GM12878 (cell line): Measurements from ENCODE around the gene GHITM. TPM values are rescaled to one million over a fixed set of nuclear protein-coding genes. Genes with fewer than 3 reads are reported as not detected.

Experiments
- BCL3 ChIP-seq: IDR thresholded peaks from 2 replicates; pipeline ENCODE4 v1.6.1; 2011; ENCODE audit warnings: borderline replicate concordance, low read depth, mild to moderate bottlenecking, moderate library complexity, low read length; ENCODE audit not compliant: insufficient read depth, poor library complexity, severe bottlenecking
- CEBPZ ChIP-seq: fragments of 150-350 bp; IDR thresholded peaks from 2 replicates; pipeline ENCODE4 v1.6.1; 2016; ENCODE audit warnings: low read depth, low read length
- E2F4 ChIP-seq: IDR thresholded peaks from 2 replicates; pipeline ENCODE4 v1.6.1; 2012; ENCODE audit warnings: low read depth, low read length, improper control_type of control experiment
- HSF1 ChIP-seq: fragments of 150-350 bp; IDR thresholded peaks from 2 replicates; pipeline ENCODE4 v1.6.1; 2014; ENCODE audit warnings: mild to moderate bottlenecking, low read depth, low read length
- NBN ChIP-seq: fragments of 450-650 bp; IDR thresholded peaks from 2 replicates; pipeline ENCODE4 v1.6.1; 2016
- SPI1 ChIP-seq: IDR thresholded peaks from 2 replicates; pipeline ENCODE4 v1.6.1; 2011; ENCODE audit warnings: low read depth, mild to moderate bottlenecking, low read length, moderate library complexity, borderline replicate concordance; ENCODE audit not compliant: insufficient read depth
- ZBTB11 ChIP-seq: fragments of 450-650 bp; formaldehyde crosslinking; IDR thresholded peaks from 2 replicates; pipeline ENCODE4 v1.5.0; 2022; ENCODE audit warnings: mild to moderate bottlenecking, missing genetic modification characterization
- ZNF207 ChIP-seq: fragments of 450-650 bp; IDR thresholded peaks from 2 replicates; pipeline ENCODE4 v1.6.1; 2014; ENCODE audit warnings: antibody characterized with exemption, mild to moderate bottlenecking, borderline replicate concordance
- polyA plus RNA-seq, 11 experiments: library from polyadenylated mRNA; depleted of rRNA in 4 of 11; unstranded in 6 of 11; stranded (reverse) in 5 of 11; fragments of >200 nt; fragmentation: Nextera tagmentation in 4 of 11; fragmentation: Illumina TruSeq in 1 of 11; extraction: Ambion mirVana in 4 of 11; extraction: Trizol in 1 of 11; gene quantifications; 1 replicate in 1 of 11; 2 replicates in 10 of 11; pipeline versions ENCODE4 v1.2.1 to v1.2.3, GENCODE V29; 2011 to 2016; ENCODE audit warnings: inconsistent platforms in 2 of 11, missing spikeins in 2 of 11, low read depth in 1 of 11
- total RNA-seq, 4 experiments: library from RNA; depleted of rRNA in 3 of 4; stranded (reverse); fragments of >200 nt in 3 of 4; fragmentation: Illumina TruSeq in 1 of 4; extraction: Trizol in 1 of 4; gene quantifications; 2 replicates each; pipeline versions ENCODE4 v1.2.1 to v1.2.3, GENCODE V29; 2013 to 2021

Gene GHITM
- total and polyA plus RNA-seq, 10 of the 15 experiments (the other 5 are each of a cell fraction or from before 2014, with no cell fraction given) = 120 to 501 (median 209) TPM

GRCh38 chr10:84178160-84178609 is 38.9 kb downstream of the GHITM start (continued):
- TF ChIP-seq BCL3 = no peak
- TF ChIP-seq ZNF207 = no peak
- TF ChIP-seq E2F4 = no peak
- TF ChIP-seq NBN = peak; percentile 86
- TF ChIP-seq SPI1 = no peak
- no peak for TF ChIP-seq HSF1
- no peak for TF ChIP-seq CEBPZ
- no peak for TF ChIP-seq ZBTB11 (CRISPR knock-in tag)
- TF ChIP-seq, all 136 proteins: peak for 5
